ENCODE measurements around the gene KLF7.

The KLF7 gene

GRCh38 chr2:207122651-207123334 is 43.0 kb downstream of the KLF7 start:
- no peak for DNase-seq

DNA sequence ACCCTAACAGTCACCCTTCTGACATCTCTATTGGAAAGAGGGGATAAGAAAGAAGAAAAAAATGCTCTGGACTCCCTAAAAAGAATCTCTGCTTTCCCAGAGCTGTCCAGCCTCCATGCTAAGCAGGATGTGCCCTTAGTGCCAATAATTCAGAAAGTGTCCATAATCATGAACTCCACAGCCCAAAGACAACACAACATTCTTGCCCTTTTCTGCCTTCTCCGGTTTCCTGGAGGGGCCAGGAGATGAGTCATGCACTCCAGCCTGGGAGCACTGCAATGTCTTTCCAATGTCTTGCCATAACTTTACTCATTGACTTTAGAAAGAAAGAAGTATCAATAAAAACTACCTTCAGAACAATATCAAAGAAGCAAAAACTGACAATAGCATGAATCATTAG is 44.0 kb downstream of the KLF7 start:
- DNase-seq: no peak

- no peak for DNase-seq
Measured at GRCh38 chr2:207119048-207119447, 46.7 kb downstream of the KLF7 start.

DNA sequence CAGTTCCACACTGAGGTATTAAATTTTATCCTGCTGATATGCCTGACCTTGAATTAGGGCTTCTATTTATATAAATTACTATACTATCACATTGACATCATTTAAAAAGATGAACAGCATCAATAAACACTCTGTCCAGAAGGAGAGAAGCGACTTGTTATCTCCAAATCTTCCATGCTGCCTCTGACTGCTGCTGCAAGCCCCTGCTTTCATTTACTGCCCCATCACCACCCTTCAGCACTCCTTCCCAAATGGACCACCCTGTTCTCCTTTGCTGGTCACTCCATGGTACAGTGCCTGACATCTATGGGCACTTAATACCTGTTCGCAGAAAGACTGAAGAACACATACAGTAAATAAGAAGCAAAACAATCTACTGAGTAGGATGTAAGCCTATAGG is 48.1 kb downstream of the KLF7 start:
- DNase-seq: no peak

GRCh38 chr2:207115715-207116364 is 49.9 kb downstream of the KLF7 start:
- no peak for DNase-seq

GRCh38 chr2:207113414-207113813 is 52.3 kb downstream of the KLF7 start:
- DNase-seq: no peak

GRCh38 chr2:207112785-207113184 is 53.0 kb downstream of the KLF7 start:
- no peak for DNase-seq

GRCh38 chr2:207112383-207112782 is 53.4 kb downstream of the KLF7 start:
- no peak for DNase-seq

DNA sequence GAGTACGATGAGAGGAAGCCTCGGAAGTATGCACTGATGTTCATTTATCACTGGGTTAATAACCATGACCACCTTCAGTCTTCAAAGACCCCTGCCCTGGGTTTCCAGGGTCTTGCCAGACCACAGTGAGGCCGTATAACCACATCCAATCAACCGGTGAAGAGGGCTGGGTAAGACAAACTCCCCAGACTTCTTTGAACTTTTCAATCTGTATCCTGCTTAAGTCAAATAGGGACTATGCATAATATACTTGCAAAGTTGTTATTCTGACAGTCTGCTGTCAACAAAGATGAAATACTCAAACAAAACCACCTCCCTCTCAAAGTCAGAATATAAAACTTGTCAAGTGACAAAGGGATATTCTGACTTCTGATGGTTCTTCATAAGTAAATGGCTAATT is 54.0 kb downstream of the KLF7 start:
- DNase-seq: no peak

- DNase-seq: no peak
Measured at GRCh38 chr2:207110715-207111114, 55.0 kb downstream of the KLF7 start.

GRCh38 chr2:207110310-207110709 is 55.4 kb downstream of the KLF7 start:
- no peak for DNase-seq

GRCh38 chr2:207109768-207110167 is 56.0 kb downstream of the KLF7 start:
- no peak for DNase-seq

DNA sequence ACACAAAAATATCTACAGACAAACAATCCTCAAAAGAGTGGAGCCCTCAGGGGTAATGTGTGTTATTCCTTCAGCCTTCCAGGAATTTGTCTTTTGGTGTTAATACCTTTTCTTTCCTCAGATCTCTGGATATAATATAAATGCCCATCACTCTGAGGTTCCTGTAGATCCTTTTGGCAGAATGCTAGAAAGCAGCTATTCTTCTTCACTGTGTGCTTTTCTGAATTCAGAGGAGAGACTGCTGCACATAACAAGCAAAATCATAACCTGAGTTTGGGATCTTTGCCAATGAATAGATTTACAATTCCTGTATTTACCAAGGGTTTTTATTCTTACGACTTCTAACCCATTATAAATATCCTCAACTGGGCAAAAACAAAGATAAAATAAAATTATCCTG is 57.3 kb downstream of the KLF7 start:
- no peak for DNase-seq

DNA sequence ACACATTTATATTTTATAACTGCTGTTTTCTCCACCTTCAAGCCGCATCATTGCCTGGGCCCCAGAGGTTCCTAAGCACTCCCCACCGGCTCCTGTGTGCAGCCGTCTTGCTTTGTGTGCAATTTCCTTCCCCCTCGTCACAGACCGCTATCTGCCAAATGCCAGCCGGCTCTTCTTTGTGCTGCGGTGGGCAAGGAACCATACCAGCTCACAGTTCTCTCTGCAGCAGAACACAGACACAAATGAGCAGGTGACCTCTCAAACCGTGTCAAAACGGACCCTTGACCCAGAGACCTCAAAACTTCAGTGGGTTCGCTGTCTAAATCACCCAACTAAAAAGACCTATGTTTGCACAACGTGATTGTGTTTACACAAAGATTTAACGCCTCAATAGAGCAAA is 58.2 kb downstream of the KLF7 start:
- DNase-seq: no peak

GRCh38 chr2:207107131-207107530 is 58.6 kb downstream of the KLF7 start:
- no peak for DNase-seq

GRCh38 chr2:207103132-207103531 is 62.6 kb downstream of the KLF7 start:
- no peak for DNase-seq

DNA sequence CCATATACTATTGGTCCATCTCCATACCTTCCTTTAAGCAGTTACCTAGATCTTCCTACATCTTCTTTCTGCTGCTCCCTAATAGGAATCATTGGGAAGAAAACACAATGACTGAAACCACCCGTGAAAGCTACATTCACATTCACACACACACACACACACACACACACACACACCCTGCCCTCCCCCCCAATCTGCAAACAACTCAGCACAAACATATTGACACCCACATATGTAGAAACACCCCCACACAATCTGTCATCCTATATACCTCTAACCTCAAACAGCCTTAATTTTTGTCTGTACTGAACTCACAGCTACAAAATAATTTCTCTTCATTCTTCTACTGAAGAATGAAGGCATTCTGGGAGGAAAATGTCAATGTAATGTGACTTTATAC is 63.8 kb downstream of the KLF7 start:
- no peak for DNase-seq

DNA sequence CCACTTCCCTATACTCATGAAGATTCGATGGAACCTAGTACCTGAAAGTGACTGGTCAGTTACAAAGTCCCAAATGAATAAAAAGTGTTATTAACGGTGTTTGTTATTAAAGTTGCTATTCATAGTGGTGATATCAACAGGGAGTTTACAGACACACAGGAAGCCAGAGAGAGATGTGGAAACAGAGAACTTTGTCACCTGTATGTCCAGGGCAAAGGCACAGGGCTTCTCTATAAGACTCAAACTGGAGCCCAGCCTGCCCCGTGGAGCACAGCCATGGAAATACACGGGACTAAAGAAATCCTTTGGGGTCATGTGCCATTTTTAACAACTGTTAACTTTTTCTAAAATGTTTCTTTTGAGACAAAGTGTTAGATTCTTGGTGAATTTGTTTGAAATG is 68.5 kb downstream of the KLF7 start:
- DNase-seq: no peak

- DNase-seq: no peak
Measured at GRCh38 chr2:207095963-207096362, 69.8 kb downstream of the KLF7 start.

GRCh38 chr2:207093234-207093633 is 72.5 kb downstream of the KLF7 start:
- no peak for DNase-seq

DNA sequence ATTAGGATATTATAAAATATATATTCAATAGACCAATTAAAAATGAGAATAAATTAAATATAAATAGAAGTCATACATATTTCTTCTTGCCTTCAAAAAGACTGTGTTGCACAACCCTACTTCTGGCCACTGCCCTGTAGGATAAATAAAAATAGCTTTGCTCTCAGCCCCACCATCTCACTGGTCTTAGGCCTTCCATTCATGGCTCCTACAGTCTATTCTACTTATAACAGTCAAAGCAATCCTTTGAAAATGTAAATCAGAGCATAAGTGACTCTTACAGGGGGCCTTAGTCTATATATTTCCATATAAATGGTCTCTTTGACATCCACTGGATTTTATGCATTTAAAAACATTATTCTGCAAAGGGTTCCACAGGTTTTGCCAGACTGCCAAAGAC is 72.9 kb downstream of the KLF7 start:
- DNase-seq: no peak

- no peak for DNase-seq
Measured at GRCh38 chr2:207091928-207092327, 73.8 kb downstream of the KLF7 start.

GRCh38 chr2:207091176-207091575 is 74.6 kb downstream of the KLF7 start:
- no peak for DNase-seq

GRCh38 chr2:207090389-207090788 is 75.4 kb downstream of the KLF7 start:
- DNase-seq: no peak

- DNase-seq: peak; percentile 14
Measured at GRCh38 chr2:207088839-207089238, 76.9 kb downstream of the KLF7 start.

Data from NCI-H510A (cell line).